Vagina (tissue), 2 donors: Measurements from ENCODE around the gene ISLR.

Experiments
- POLR2A ChIP-seq, 2 donors: fragments of 450-650 bp; IDR thresholded peaks; one replicate each; pipeline ENCODE4 v1.6.1; 2017; ENCODE audit warnings: antibody characterized with exemption in 2 of 2, mild to moderate bottlenecking in 2 of 2, moderate library complexity in 2 of 2
- POLR2AphosphoS5 ChIP-seq, 2 donors: sonication (generic); formaldehyde crosslinking; IDR thresholded peaks; one replicate each; pipeline ENCODE4 v1.9.0; 2017; ENCODE audit warnings: antibody characterized with exemption in 2 of 2, mild to moderate bottlenecking in 2 of 2, low read depth in 1 of 2; ENCODE audit not compliant: insufficient read depth in 1 of 2
- TF ChIP-seq, protein P1 (sequence below), 3 experiments: fragments of 450-650 bp in 2 of 3; fragments of 200-600 bp in 1 of 3; sonication (generic) in 1 of 3; IDR thresholded peaks; one replicate each; pipeline ENCODE4 v1.5.1; 2017 to 2019; ENCODE audit warnings: antibody characterized with exemption in 3 of 3, mild to moderate bottlenecking in 2 of 3, moderate library complexity in 2 of 3

DNA sequence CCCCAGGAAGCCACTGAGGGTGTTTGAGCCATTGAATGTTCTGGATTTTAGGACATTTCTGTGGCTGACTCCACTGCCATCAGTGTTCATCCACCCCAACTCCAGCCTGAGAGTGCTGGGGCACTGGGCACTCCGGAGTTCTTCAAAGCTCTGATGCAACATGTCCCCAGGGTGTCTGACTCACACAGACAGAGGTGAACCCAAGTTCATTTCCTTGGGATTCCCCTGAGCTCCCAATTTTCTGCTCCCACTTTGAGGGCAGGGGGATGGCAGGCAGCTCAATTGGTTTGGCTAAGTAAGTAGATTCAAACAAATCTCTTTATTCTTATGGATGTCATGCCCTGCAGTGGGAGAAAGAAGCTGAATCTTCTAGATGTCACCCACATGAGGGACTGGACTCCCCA lies 26.9 kb downstream of the ISLR start:
- TF ChIP-seq, protein P1, sequence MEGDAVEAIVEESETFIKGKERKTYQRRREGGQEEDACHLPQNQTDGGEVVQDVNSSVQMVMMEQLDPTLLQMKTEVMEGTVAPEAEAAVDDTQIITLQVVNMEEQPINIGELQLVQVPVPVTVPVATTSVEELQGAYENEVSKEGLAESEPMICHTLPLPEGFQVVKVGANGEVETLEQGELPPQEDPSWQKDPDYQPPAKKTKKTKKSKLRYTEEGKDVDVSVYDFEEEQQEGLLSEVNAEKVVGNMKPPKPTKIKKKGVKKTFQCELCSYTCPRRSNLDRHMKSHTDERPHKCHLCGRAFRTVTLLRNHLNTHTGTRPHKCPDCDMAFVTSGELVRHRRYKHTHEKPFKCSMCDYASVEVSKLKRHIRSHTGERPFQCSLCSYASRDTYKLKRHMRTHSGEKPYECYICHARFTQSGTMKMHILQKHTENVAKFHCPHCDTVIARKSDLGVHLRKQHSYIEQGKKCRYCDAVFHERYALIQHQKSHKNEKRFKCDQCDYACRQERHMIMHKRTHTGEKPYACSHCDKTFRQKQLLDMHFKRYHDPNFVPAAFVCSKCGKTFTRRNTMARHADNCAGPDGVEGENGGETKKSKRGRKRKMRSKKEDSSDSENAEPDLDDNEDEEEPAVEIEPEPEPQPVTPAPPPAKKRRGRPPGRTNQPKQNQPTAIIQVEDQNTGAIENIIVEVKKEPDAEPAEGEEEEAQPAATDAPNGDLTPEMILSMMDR (IDR thresholded peaks at IDR 0.05): no peak
- TF ChIP-seq POLR2A (IDR thresholded peaks at IDR 0.05): no peak
- no peak for TF ChIP-seq POLR2AphosphoS5 (IDR thresholded peaks at IDR 0.05; ENCODE audit: insufficient read depth in 1 of 2, low read depth in 1 of 2)
